ENCODE measurements around the gene FAM81B.

The FAM81B gene

GRCh38 chr5:95365302-95366095, 25.7 kb upstream of the FAM81B start:
- TF ChIP-seq, protein P1, sequence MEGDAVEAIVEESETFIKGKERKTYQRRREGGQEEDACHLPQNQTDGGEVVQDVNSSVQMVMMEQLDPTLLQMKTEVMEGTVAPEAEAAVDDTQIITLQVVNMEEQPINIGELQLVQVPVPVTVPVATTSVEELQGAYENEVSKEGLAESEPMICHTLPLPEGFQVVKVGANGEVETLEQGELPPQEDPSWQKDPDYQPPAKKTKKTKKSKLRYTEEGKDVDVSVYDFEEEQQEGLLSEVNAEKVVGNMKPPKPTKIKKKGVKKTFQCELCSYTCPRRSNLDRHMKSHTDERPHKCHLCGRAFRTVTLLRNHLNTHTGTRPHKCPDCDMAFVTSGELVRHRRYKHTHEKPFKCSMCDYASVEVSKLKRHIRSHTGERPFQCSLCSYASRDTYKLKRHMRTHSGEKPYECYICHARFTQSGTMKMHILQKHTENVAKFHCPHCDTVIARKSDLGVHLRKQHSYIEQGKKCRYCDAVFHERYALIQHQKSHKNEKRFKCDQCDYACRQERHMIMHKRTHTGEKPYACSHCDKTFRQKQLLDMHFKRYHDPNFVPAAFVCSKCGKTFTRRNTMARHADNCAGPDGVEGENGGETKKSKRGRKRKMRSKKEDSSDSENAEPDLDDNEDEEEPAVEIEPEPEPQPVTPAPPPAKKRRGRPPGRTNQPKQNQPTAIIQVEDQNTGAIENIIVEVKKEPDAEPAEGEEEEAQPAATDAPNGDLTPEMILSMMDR (IDR thresholded peaks at IDR 0.05; ENCODE audit: control insufficient read depth, extremely low read depth, insufficient read depth) = no peak
- DNase-seq (ENCODE audit: low read depth) = no peak
- no peak overlapping the region for H3K4me3 ChIP-seq (ENCODE audit: low read depth, low read length)

- DNase-seq (ENCODE audit: low read depth) = no peak
Observed at GRCh38 chr5:95369782-95370181, 21.4 kb upstream of the FAM81B start.

DNA sequence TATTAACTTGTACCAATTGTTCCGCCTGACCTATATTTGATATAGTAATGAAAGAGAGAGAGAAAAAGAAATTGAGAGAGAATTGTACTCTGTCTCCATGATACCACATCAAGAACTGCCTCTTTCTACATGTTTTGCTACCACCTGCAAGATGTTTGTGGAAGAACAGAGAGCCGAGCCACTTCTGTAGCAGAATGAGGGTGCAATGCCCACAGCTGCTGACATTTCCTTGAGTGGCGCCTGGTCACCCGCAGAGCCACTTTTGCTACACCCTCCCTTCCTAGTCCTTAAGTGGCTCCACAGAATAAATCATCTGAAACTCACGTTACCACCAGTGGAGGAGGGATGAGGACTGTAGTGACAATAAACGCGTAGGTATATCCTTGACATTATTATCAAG, 17.1 kb upstream of the FAM81B start:
- DNase-seq (ENCODE audit: low read depth) = no peak
- no peak overlapping the region for H3K4me3 ChIP-seq (ENCODE audit: low read depth, low read length)
- TF ChIP-seq, protein P1 (IDR thresholded peaks at IDR 0.05; ENCODE audit: control insufficient read depth, extremely low read depth, insufficient read depth) = no peak

More at GRCh38 chr5:95369782-95370181, 21.4 kb upstream of the FAM81B start:
- TF ChIP-seq, protein P1 (IDR thresholded peaks at IDR 0.05; ENCODE audit: control insufficient read depth, extremely low read depth, insufficient read depth) = no peak
- H3K4me3 ChIP-seq (ENCODE audit: low read depth, low read length) = no peak overlapping the region

- no peak overlapping the region for H3K4me3 ChIP-seq (ENCODE audit: low read depth, low read length)
- no peak for DNase-seq (ENCODE audit: low read depth)
- TF ChIP-seq, protein P1 (IDR thresholded peaks at IDR 0.05; ENCODE audit: control insufficient read depth, extremely low read depth, insufficient read depth) = no peak
Observed at GRCh38 chr5:95375591-95375990, 15.6 kb upstream of the FAM81B start.

DNA sequence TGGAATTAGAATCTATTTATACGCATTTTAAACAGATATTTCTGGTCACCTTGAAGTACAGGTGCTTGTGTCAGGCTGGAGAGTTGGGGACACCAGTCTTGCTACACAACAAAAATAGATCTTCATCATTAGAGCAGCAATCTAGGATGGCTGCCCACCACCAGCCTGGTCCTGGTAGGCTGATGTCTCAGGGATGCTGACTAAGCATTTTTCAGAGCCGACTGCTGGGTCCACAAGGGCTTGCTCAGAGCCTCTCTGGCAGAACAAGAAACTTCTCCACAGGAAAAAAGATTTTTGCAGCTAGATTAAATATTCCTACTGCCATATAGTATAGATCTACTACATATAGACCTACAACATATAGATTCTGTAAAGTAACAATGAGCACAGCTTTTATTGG, 12.0 kb upstream of the FAM81B start:
- no peak for DNase-seq (ENCODE audit: low read depth)
- TF ChIP-seq, protein P1 (IDR thresholded peaks at IDR 0.05; ENCODE audit: control insufficient read depth, extremely low read depth, insufficient read depth) = no peak
- no peak overlapping the region for H3K4me3 ChIP-seq (ENCODE audit: low read depth, low read length)

GRCh38 chr5:95380103-95380628, 11.0 kb upstream of the FAM81B start:
- no peak overlapping the region for H3K4me3 ChIP-seq (ENCODE audit: low read depth, low read length)
- DNase-seq (ENCODE audit: low read depth) = no peak
- TF ChIP-seq, protein P1 (IDR thresholded peaks at IDR 0.05; ENCODE audit: control insufficient read depth, extremely low read depth, insufficient read depth) = no peak

Measured in LNCaP clone FGC (cell line).